Osteocyte (in vitro differentiated cells): ENCODE results near the gene INPP1. TPM values are rescaled to one million over a fixed set of nuclear protein-coding genes. Genes with fewer than 3 reads are reported as not detected.

ENCODE experiments used
- DNase-seq: peaks from one replicate; pipeline ENCODE4 v3.0.0; 2021; ENCODE audit warnings: mixed read lengths; ENCODE audit not compliant: unreplicated experiment; ENCODE audit errors: extremely low spot score
- H3K27ac Mint-ChIP-seq: one replicate; pipeline ENCODE4 v1.8.0; 2021; ENCODE audit warnings: mild to moderate bottlenecking, mixed read lengths; ENCODE audit not compliant: unreplicated experiment
- H3K27me3 Mint-ChIP-seq: one replicate; pipeline ENCODE4 v1.8.0; 2021; ENCODE audit warnings: mixed read lengths; ENCODE audit not compliant: unreplicated experiment
- H3K36me3 Mint-ChIP-seq: one replicate; pipeline ENCODE4 v1.8.0; 2021; ENCODE audit warnings: mixed read lengths; ENCODE audit not compliant: unreplicated experiment
- H3K4me1 Mint-ChIP-seq: one replicate; pipeline ENCODE4 v1.8.0; 2021; ENCODE audit warnings: mixed read lengths; ENCODE audit not compliant: unreplicated experiment
- H3K4me3 Mint-ChIP-seq: one replicate; pipeline ENCODE4 v1.8.0; 2021; ENCODE audit warnings: mild to moderate bottlenecking, moderate library complexity, mixed read lengths; ENCODE audit not compliant: unreplicated experiment
- H3K9me3 Mint-ChIP-seq: one replicate; pipeline ENCODE4 v1.8.0; 2021; ENCODE audit warnings: mixed read lengths; ENCODE audit not compliant: unreplicated experiment
- CTCF ChIP-seq: fragments of 200-600 bp; sonication (generic); IDR thresholded peaks from 2 replicates; pipeline ENCODE4 v1.5.0; 2021; ENCODE audit warnings: antibody characterized with exemption, mild to moderate bottlenecking, moderate library complexity
- total RNA-seq: library from RNA; stranded (reverse); gene quantifications from 2 replicates; pipeline ENCODE4 v1.2.1, GENCODE V29; 2021

Gene INPP1
- total RNA-seq, 1 donor from 2014 or later, result 17.3 TPM

GRCh38 chr2:190369635-190370034, 26.2 kb downstream of the INPP1 start:
- Mint-ChIP-seq H3K9me3 (no peaks in the 10 kb centered on the region), H3K27ac (no peak overlapping the region), H3K4me1 (peaks cover 2% of the 10 kb centered on the region), H3K4me3 (no peak overlapping the region), H3K36me3 (peaks cover 13% of the 10 kb centered on the region), H3K27me3 (no peaks in the 10 kb centered on the region)
- no peak for TF ChIP-seq CTCF
- DNase-seq, result no peak

- TF ChIP-seq CTCF, result no peak
- H3K27me3 Mint-ChIP-seq, result no peaks in the 10 kb centered on the region
- no peak overlapping the region for H3K27ac Mint-ChIP-seq
- peaks cover 2% of the 10 kb centered on the region for H3K4me1 Mint-ChIP-seq
- H3K4me3 Mint-ChIP-seq, result no peak overlapping the region
- no peaks in the 10 kb centered on the region for H3K9me3 Mint-ChIP-seq
- no peak for DNase-seq
- no peaks in the 10 kb centered on the region for H3K36me3 Mint-ChIP-seq
These were observed 32.7 kb downstream of the INPP1 start for GRCh38 chr2:190376083-190376482.

- DNase-seq, result no peak
- Mint-ChIP-seq H3K9me3 (no peaks in the 10 kb centered on the region), H3K4me3 (no peak overlapping the region), H3K36me3 (no peaks in the 10 kb centered on the region), H3K4me1 (peaks cover 2% of the 10 kb centered on the region), H3K27me3 (no peaks in the 10 kb centered on the region), H3K27ac (no peak overlapping the region)
- no peak for TF ChIP-seq CTCF
These were observed 33.3 kb downstream of the INPP1 start for GRCh38 chr2:190376591-190377245.

- H3K4me3 Mint-ChIP-seq, result no peak overlapping the region
- no peak for TF ChIP-seq CTCF
- no peaks in the 10 kb centered on the region for H3K9me3 Mint-ChIP-seq
- H3K27ac Mint-ChIP-seq, result no peak overlapping the region
- no peaks in the 10 kb centered on the region for H3K27me3 Mint-ChIP-seq
- no peaks in the 10 kb centered on the region for H3K36me3 Mint-ChIP-seq
- DNase-seq, result no peak
- no peaks in the 10 kb centered on the region for H3K4me1 Mint-ChIP-seq
These were observed 35.5 kb downstream of the INPP1 start for GRCh38 chr2:190378880-190379237.

GRCh38 chr2:190379249-190379964, 36.0 kb downstream of the INPP1 start:
- H3K27me3 Mint-ChIP-seq, result no peaks in the 10 kb centered on the region
- no peak for TF ChIP-seq CTCF
- H3K9me3 Mint-ChIP-seq, result no peaks in the 10 kb centered on the region
- no peak overlapping the region for H3K27ac Mint-ChIP-seq
- no peak for DNase-seq
- no peaks in the 10 kb centered on the region for H3K4me1 Mint-ChIP-seq
- H3K36me3 Mint-ChIP-seq, result no peaks in the 10 kb centered on the region
- no peak overlapping the region for H3K4me3 Mint-ChIP-seq
